KG1 (cell line): Measurements from ENCODE around the gene UBA5.
A peak's percentile ranks its signal among the peaks of the same experiment; 100 is the strongest.

Experiments
- DNase-seq: peaks from one replicate; lab custom pipeline; 2025; lab: John Stamatoyannopoulos, UW

Gene UBA5

DNA sequence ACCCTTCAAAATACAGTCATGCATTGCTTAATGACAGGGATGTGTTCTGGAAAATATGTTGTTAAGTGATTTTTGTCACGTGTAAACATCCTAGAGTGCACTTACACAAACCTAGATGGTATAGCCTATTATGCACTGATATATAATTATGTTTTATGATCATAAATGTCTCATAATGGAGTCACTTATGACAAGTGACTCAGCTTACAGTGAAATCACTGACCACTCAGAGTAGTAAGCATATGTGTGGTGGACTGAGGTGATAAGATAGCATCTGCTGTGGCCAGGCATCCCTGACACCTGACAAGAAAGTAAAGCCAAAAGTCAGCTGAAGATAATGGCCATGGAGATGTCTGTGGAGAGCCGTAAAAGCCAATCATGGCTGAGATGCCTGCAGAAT lies 5.9 kb upstream of the UBA5 start:
- no peak for DNase-seq

- no peak for DNase-seq
These were observed 5.4 kb upstream of the UBA5 start for GRCh38 chr3:132654721-132655120.

DNA sequence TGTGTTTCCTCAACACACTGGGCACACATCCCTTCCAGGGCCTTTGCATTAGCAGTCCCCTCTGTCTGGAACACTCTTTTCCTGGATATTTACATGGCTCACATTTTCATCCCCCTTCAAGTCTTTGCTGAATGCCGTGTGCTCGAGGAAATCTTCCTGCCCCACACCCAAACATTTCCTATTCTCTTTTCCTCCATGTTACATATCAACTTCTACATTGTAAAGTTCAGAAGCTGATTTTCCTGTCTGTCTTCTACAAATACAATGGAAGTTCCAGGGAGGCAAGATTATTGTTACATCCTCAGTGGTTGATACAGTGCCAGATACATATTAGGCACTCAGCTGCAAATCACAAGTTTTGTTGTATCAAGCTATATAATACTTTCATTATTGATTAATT lies 4.7 kb upstream of the UBA5 start:
- no peak for DNase-seq

GRCh38 chr3:132657869-132658747 lies 2.0 kb upstream of the UBA5 start:
- no peak for DNase-seq

DNA sequence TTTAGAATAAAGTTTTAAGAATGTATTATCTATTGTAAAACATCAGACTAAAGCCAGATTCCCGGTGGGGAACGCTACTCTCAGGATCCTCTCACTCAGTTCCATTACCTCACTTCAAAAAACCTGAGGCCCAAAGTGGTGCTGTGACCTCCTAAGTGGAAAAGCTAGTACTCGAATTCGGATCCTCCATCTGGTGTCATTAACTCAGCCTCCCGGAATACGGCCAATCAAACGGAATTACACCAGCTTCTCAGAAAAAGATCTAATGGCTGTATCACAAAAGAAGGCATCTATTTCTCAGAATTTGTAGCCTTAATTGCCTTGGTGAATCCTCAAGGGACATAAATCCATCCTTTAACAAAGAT lies 1.1 kb upstream of the UBA5 start:
- DNase-seq, result no peak

DNA sequence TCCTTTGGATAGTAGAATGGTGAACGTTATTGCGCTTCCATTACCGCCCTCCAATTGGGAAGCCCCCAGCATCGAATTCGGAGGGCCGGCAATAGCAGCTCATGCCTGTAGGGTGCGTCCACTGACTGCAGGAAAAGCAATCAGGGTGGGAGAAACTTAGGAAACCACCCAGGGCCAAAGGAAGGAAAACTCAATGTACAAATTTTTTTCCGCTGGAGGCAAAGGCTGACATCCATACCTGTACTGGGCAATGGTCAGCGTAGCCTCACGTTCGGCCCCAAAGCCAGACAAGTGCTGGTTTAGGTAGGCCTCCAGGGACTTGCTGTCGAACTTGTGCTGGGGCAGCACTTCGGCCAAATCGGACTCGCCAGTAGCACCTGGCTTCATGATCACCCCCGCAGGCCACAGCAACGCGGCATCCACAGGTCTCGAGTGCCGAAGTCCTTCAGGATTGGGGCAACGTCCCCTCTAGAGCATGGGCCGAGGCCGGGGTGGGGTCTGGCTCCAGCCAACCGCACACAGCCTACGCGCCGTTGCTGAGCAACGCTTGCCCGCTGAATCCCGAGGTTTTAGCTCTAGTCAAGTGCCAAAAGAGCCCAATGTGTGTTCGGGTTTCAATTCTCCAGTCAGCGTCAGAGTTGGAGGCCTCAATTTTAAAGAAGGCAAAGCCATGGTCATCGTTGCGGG lies 621 bp upstream of the UBA5 start, which contains the start of gene ACAD11:
TSS of gene ACAD11 (minus strand) at position 445 of the 687 bp plus-strand sequence. CDS start at position 387, 58 bp downstream.
- DNase-seq, result peak; percentile 78

GRCh38 chr3:132660811-132661070 lies 612 bp downstream of the UBA5 start:
- no peak for DNase-seq

- DNase-seq, result peak; percentile 46
These were observed 972 bp downstream of the UBA5 start for GRCh38 chr3:132661101-132661500.

DNA sequence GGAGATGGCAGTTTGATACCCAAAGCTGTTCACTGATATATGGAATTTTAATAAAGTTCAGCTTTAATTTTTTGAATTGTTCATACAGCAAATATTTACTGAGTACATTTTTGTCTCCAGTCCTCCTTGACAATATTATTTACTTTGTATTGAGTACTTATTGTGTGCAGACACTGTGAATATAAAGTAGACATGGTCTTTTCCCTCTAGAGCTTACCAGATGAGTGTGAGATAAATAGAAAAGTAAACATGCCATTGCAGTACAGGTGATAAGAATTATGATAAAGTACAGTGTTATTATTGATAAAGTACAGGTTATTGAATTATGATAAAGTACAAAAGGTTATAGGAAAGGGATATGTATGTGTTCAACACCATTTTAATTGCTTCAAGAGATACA lies 2.1 kb downstream of the UBA5 start:
- no peak for DNase-seq

DNA sequence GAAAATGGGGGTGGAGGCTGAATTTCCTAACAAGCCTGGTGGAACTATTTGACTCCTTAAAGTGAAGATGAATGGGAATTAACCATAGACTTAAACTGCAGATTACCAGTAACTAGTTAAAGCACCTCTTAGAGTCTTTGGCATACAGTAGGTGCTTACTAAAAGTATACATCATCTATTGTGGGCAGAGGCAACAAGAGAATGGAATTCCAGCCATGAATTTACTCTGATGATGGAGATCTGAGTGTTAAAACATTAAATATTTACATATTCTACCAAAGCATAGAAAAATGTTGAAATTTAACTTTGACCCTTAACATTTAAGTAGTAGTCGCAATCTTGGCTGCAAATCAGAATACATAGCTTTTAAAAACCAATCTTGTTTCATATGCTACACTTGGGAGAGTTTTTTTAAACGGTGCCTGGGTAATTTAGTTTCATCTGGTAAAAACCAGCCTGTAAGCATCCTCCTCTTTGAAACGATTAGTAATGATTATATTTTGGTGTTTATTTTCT lies 5.2 kb downstream of the UBA5 start:
- DNase-seq, result no peak

- DNase-seq, result no peak
These were observed 9.2 kb downstream of the UBA5 start for GRCh38 chr3:132669256-132669777.

- no peak for DNase-seq
These were observed 15.3 kb downstream of the UBA5 start for GRCh38 chr3:132675408-132675807.

- DNase-seq, result no peak
These were observed 19.8 kb downstream of the UBA5 start for GRCh38 chr3:132679911-132680310.

GRCh38 chr3:132681421-132681820 lies 21.3 kb downstream of the UBA5 start:
- no peak for DNase-seq

- DNase-seq, result no peak
These were observed 22.1 kb downstream of the UBA5 start for GRCh38 chr3:132682201-132682600.

- DNase-seq, result no peak
These were observed 29.9 kb downstream of the UBA5 start for GRCh38 chr3:132690040-132690439.

DNA sequence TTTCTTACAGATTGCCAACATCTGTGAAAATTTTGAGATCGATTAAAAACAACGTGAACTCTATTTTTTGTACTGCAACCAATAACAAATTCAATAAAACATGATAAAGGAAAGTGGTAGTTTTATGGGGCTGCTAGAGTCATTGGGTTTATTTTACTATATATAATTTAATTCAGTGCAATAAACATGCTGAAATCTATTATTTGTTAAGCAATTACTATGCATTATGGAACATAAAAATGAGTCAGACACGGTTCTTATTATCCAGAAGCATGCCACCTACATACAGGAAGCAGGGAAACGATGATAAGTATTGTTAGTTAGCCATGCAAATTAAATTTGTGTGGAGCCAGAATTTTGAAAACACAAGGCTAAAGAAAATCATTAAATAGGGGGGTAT lies 34.9 kb downstream of the UBA5 start:
- DNase-seq, result no peak

- no peak for DNase-seq
These were observed 35.3 kb downstream of the UBA5 start for GRCh38 chr3:132695422-132695821.

DNA sequence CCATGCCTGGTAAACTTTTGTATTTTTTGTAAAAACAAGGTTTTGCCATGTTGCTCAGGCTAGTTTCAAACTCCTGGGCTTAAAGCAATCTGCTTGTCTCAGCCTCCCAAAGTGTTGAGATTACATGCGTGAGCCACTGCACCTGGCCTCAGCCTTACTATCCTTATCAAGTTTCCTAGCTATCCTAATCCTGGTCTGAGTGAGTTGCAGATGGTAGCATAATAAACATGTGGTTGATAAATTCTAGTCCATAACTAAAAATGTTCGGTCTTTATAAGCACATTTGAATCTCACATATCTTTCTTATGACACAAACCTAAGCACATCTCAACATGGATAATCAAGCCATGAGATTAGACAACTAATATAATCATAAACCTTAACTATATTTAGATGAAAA lies 43.6 kb downstream of the UBA5 start:
- DNase-seq, result no peak

- DNase-seq, result no peak
These were observed 49.6 kb downstream of the UBA5 start for GRCh38 chr3:132709761-132710160.

GRCh38 chr3:132710311-132710710 lies 50.2 kb downstream of the UBA5 start:
- no peak for DNase-seq

GRCh38 chr3:132713977-132714727 lies 54.0 kb downstream of the UBA5 start:
- DNase-seq, result no peak

DNA sequence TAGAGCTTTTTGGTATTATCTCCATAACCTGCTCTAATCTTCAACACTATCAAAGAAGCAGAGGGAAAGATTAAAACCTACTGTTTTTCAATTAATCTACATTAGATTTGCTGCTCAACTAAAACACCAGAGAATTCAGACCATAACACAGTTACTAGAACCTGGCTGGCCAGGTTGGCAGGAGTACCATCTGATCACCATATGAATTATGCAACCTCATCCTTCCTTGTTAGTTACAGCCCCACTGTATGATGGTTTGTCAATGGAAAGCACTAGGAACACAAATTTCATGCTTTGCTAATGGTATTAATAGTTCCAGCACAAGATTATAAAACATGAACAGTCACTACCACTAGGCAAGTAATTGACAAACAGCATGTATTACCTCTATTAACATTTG lies 56.2 kb downstream of the UBA5 start:
- DNase-seq, result no peak
